AG08396 (cell line): ENCODE data around the gene ITGAL.

Source experiments
- DNase-seq: peaks from one replicate; pipeline ENCODE4 v3.0.0; 2012; ENCODE audit warnings: low spot score, mixed read lengths

The ITGAL gene

DNA sequence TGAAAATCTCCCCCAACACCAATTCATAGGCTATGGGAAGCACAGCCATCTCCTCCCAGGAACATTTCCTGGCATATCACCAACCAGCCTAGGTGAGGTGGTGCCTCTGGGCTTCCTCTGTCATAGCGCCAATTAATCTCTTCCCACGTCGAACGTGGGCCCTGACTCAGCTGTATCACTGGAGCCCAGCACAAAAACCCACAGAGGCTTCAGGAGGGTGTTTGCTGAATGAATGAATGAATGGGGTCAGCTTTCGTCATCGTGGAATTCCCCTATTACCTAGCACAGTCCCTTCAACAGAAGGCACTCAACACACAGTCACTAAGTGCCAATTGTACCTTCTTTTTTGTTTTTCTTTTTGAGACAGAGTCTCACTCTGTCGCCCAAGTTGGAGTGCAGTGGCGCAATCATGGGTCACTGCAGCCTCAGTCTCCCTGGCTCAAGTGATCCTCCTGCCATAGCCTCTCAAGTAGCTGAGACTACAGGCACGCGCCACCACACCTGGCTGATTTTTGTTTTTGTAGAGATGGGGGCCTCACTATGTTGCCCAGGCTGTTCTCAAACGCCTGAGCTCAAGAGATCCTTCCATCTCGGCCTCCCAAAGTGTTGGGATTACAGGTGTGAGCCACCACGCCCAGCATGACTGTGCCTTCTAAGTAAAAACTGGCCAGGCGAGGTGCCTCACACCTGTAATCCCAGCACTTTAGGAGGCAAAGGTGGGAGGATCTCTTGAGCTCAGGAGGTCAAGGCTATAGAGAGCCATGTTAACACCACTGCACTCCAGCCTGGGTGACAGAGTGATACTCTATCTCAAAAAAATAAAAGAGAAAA is 94.8 kb downstream of the ITGAL start:
- no peak for DNase-seq

DNA sequence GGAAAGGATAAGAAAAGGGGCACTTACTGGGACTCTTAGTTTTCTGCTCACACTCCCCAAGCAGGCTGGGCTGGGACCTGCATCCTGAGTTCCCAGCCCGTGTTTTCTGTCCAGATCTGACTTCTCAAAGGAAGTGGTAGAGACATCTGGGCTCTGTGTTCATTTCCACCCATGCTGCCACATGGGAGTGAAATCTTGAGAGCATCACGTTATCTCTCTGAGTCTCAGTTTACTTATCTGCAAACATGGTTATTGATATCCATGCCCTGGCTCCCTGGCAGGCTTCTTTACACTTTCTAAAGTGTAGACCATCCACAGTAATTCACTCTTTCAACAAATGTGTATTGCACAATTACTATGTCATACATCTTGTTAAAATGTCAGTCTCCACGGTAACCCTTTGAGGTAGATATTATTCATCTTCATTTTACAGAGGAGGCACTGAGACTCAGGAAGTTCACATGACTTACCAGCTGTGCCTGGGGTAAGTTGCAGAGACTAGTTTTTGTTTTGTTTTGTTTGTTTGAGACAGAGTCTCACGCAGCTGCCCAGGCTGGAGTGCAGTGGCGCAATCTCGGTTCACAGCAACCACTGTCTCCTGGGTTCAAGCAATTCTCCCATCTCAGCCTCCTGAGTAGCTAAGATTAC is 95.6 kb downstream of the ITGAL start:
- DNase-seq = peak; percentile 56

DNA sequence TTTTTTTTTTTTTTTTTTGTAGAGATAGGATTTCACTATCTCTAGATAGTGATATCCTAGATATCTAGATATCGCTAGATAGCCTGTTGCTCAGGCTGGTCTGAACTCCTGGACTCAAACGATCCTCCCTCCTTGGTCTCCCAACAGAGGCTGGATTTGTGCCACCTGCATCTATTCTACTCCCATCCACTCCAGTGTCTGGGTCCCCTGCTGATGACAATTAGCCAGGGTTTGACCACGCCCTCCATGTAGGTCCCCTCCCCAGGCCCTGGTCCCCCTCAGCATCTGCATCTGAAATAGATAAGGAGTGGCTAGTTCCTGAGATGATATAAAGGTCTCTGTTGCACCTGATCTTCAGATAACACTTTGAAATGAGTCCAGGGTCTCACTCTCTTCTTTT is 96.7 kb downstream of the ITGAL start:
- DNase-seq = no peak

- no peak for DNase-seq
Observed at GRCh38 chr16:30569746-30570635, 97.4 kb downstream of the ITGAL start.

DNA sequence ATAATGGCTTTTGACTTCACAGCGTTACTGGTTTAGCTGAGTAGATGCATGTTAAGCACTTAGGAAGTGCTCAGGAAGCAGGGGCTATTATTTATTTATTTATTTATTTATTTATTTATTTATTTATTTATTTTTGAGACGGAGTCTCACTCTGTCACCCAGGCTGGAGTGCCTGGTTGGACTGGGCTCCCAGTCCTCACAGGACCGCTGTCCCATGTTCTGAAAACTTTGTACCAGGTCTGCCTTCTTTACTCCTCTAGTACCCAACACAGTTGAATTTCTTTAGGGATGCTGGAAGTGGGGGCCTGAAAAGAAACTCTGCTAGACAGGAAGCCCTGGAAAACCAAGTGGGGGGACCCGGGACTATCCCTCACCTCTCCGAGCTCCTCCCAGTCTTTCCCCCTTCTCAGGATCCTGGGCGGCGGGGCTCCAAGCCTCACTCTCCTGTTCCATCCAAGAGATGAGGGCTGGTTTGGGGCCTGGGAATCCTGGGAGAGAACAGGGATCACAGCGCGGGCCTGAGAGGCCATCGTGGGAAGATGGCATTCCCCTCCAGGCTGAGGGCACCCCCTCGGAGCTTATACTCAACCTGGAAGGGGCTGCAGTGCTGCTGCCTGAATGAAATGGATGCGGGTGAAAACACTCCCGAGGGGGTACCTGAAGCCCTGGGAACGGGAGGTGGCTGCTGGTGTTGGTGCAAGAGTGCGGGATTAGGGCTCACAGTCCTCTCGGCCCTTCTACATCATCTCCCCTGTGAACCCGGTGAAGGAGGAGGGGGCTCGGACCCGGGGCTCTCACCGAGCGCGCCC is 98.3 kb downstream of the ITGAL start:
- DNase-seq = peak; percentile 56

- peak; percentile 97 for DNase-seq
Observed at GRCh38 chr16:30571445-30572322, 99.1 kb downstream of the ITGAL start, which contains the start of gene ZNF688. TSS of gene ZNF688 (minus strand) at chr16:30571714. CDS start at chr16:30571629, 85 bp downstream.
